HCT116 (cell line): ENCODE results near the gene SPTBN4. TPM values are rescaled to one million over a fixed set of nuclear protein-coding genes. Genes with fewer than 3 reads are reported as not detected.

Experiments
- ATAC-seq: fragments of 200-7000 bp; cut with Tn5 transposase; 2 replicates; pipeline ENCODE4 v1.9.1; 2020; ENCODE audit warnings: mild to moderate bottlenecking, moderate library complexity
- BruUV-seq: library from RNA; stranded (reverse); fragments of 400-500 nt; replicated peaks from 2 replicates; lab custom pipeline; 2021; lab: Mats Ljungman, UMichigan
- CTCF ChIA-PET: fragments of 300-600 bp; sonication (Branson Sonifier 250); formaldehyde crosslinking; loops from one replicate; lab custom pipeline; 2021; ENCODE audit warnings: antibody characterized with exemption; lab: Charles Lee
- POLR2A ChIA-PET: fragments of 300-600, 350-600 bp; sonication (Branson Sonifier 250); formaldehyde crosslinking; loops from one replicate; lab custom pipeline; 2021; ENCODE audit warnings: antibody characterized with exemption; lab: Charles Lee
- RAD21 ChIA-PET, 2 experiments: fragments of 300-600 bp; sonication (Branson Sonifier 250); formaldehyde crosslinking; loops; one replicate each; lab custom pipeline; 2023; ENCODE audit warnings: low total read pairs in 2 of 2; ENCODE audit not compliant: uncharacterized antibody in 2 of 2, unreplicated experiment in 2 of 2, low non-redundant PET in 1 of 2; lab: Charles Lee
- DNase-seq: peaks from one replicate; pipeline ENCODE4 v3.0.0-alpha.2; 2010; ENCODE audit warnings: low read depth, low spot score
- H2AFZ ChIP-seq: fragments of 200-600 bp; shearing (Covaris generic), sonication (generic); 2 replicates; pipeline ENCODE4 v1.6.1; 2017; ENCODE audit warnings: low read depth, mixed run types, mixed read lengths, antibody characterized with exemption, low read length; ENCODE audit not compliant: poor library complexity, severe bottlenecking
- H3K27ac ChIP-seq: 2 replicates; pipeline ENCODE4 v1.5.1; 2012; ENCODE audit warnings: low read depth, low read length
- H3K27me3 ChIP-seq: fragments of 200-600 bp; sonication (generic); 2 replicates; pipeline ENCODE4 v1.6.1; 2016; ENCODE audit warnings: mixed run types, low read length, mixed read lengths; ENCODE audit not compliant: insufficient read depth
- H3K36me3 ChIP-seq, 2 experiments: fragments of 200-500 bp in 1 of 2; fragments of 200-600 bp in 1 of 2; sonication (Bioruptor generic) in 1 of 2; sonication (generic) in 1 of 2; 2 replicates each; pipeline versions ENCODE4 v1.5.1 to v1.6.1; 2014 to 2016; ENCODE audit warnings: low read length in 2 of 2, inconsistent platforms in 1 of 2, mixed read lengths in 1 of 2, mixed run types in 1 of 2; ENCODE audit not compliant: insufficient read depth in 2 of 2, control insufficient read depth in 1 of 2
- H3K4me1 ChIP-seq, 2 experiments: fragments of 200-600 bp in 1 of 2; sonication (generic) in 1 of 2; 2 replicates each; pipeline versions ENCODE4 v1.5.1 to v1.6.1; 2012 to 2017; ENCODE audit warnings: low read length in 2 of 2, inconsistent platforms in 1 of 2, mild to moderate bottlenecking in 1 of 2, mixed read lengths in 1 of 2, mixed run types in 1 of 2, moderate library complexity in 1 of 2; ENCODE audit not compliant: insufficient read depth in 2 of 2, control insufficient read depth in 1 of 2
- H3K4me2 ChIP-seq: fragments of 200-600 bp; sonication (generic); 2 replicates; pipeline ENCODE4 v1.6.1; 2017; ENCODE audit warnings: mixed run types, low read length, mixed read lengths
- H3K4me3 ChIP-seq, 2 experiments: fragments of 200-600 bp in 1 of 2; sonication (generic) in 1 of 2; replicated peaks in 1 of 2; 2 replicates each; pipeline ENCODE4 v1.5.1; 2011 to 2016; ENCODE audit warnings: low read length in 2 of 2, control low read depth in 1 of 2, low read depth in 1 of 2, mild to moderate bottlenecking in 1 of 2, mixed read lengths in 1 of 2, mixed run types in 1 of 2
- H3K79me2 ChIP-seq: fragments of 200-600 bp; sonication (generic); 2 replicates; pipeline ENCODE4 v1.6.1; 2017; ENCODE audit warnings: mild to moderate bottlenecking, mixed run types, low read length, moderate library complexity, mixed read lengths; ENCODE audit not compliant: insufficient read depth
- H3K9ac ChIP-seq: fragments of 200-600 bp; sonication (generic); 2 replicates; pipeline ENCODE4 v1.6.1; 2016; ENCODE audit warnings: low read length, mixed read lengths
- H3K9me2 ChIP-seq: fragments of 200-600 bp; sonication (generic), shearing (Covaris generic); 2 replicates; pipeline ENCODE4 v1.6.1; 2017; ENCODE audit warnings: mixed run types, mild to moderate bottlenecking, moderate library complexity; ENCODE audit not compliant: insufficient read depth
- H3K9me3 ChIP-seq, 2 experiments: fragments of 200-500 bp in 1 of 2; fragments of 200-600 bp in 1 of 2; sonication (Bioruptor generic) in 1 of 2; sonication (generic) in 1 of 2; 2 replicates each; pipeline ENCODE4 v1.6.1; 2014 to 2017; ENCODE audit warnings: low read length in 2 of 2, mixed read lengths in 2 of 2, inconsistent platforms in 1 of 2, low read depth in 1 of 2, mild to moderate bottlenecking in 1 of 2, mixed run types in 1 of 2, moderate library complexity in 1 of 2; ENCODE audit not compliant: control insufficient read depth in 1 of 2, insufficient read depth in 1 of 2
- H4K20me1 ChIP-seq: fragments of 200-600 bp; sonication (generic), shearing (Covaris generic); 2 replicates; pipeline ENCODE4 v1.6.1; 2017; ENCODE audit warnings: mixed run types, mild to moderate bottlenecking, moderate library complexity; ENCODE audit not compliant: insufficient read depth
- EGR1 ChIP-seq: IDR thresholded peaks from 2 replicates; pipeline ENCODE4 v1.6.1; 2012; ENCODE audit warnings: low read depth
- MAX ChIP-seq: IDR thresholded peaks from 2 replicates; pipeline ENCODE4 v1.6.1; 2012
- SP1 ChIP-seq: IDR thresholded peaks from 2 replicates; pipeline ENCODE4 v1.6.1; 2012; ENCODE audit warnings: low read depth
- SRF ChIP-seq: IDR thresholded peaks from 2 replicates; pipeline ENCODE4 v1.6.1; 2012; ENCODE audit warnings: low read depth
- ZBTB33 ChIP-seq: IDR thresholded peaks from 2 replicates; pipeline ENCODE4 v1.6.1; 2011; ENCODE audit warnings: mild to moderate bottlenecking, low read length, moderate library complexity; ENCODE audit not compliant: insufficient replicate concordance; ENCODE audit errors: extremely low read depth
- ZNF274 ChIP-seq: fragments of 200-500 bp; sonication (Bioruptor generic); IDR thresholded peaks from 2 replicates; pipeline ENCODE4 v1.6.1; 2014; ENCODE audit warnings: mild to moderate bottlenecking, low read depth, low read length, inconsistent platforms
- intact Hi-C: fragments of 100-400 bp; cut with micrococcal nuclease; formaldehyde crosslinking; loops from 2 replicates; pipeline ENCODE4 v1.10.0; 2022
- total RNA-seq: library from RNA; stranded (reverse); gene quantifications from one replicate; pipeline ENCODE4 v1.2.1, GENCODE V29; 2021; ENCODE audit not compliant: unreplicated experiment

The SPTBN4 gene
- total RNA-seq, 1 experiment from 2014 or later = 4.6 TPM

DNA sequence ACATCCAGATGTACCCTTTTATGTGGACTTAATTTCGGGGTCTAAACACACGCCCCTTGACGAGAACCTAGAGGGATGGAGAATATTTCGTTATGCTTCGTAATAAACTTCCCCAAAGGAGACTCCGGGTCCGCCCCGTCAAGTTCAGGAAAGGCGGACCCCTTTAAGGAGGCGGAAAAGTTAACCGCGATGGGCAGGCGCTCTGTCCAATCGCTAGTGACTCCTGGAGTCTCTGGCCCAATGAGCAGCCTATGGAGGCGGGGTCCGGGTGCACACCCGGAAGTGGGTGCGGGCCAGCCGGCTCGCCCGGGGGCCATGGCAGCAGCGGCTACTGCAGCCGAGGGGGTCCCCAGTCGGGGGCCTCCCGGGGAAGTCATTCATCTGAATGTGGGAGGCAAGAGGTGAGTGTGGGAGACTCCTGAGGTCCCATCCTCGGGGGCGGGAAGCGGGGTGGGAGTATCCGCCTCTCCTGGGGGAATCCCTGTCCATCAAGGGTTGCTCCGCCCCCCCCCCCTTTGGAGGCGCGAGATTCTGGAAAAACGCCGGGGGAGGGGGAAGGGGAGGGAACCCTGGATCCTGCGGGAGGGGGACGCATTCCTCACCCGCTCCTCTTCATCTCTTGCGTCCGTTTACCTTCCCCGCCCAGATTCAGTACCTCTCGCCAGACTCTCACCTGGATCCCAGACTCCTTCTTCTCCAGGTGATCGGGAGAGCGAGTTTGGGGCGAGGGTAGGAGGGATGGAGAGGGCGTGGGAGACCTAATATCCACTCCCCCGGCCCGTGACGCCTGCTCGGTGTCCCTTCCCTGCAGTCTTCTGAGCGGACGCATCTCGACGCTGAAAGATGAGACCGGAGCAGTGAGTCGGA lies 110.0 kb downstream of the SPTBN4 start, which contains the start of gene SHKBP1:
SHKBP1 (plus strand) TSS at position 289 of the 867 bp plus-strand sequence; CDS start at position 316, 27 bp downstream.
- RAD21 ChIA-PET = no interaction called here
- BruUV-seq = no TSS peak
- intact Hi-C loops = no loop called here
- Histone ChIP-seq H3K27ac (peak within 1 kb of the TSS; percentile 67), H2AFZ (peak within 1 kb of the TSS; percentile 83), H4K20me1 (no peaks in the 10 kb centered on the region), H3K4me1 (peaks cover 10 to 22% of the 10 kb centered on the region in 2 experiments), H3K79me2 (peaks cover 14% of the 10 kb centered on the region; the same call in 1 of the 2 replicates), H3K4me3 (peak within 1 kb of the TSS; percentile 79 to 95), H3K9me3 (no peaks in the 10 kb centered on the region), H3K27me3 (no peaks in the 10 kb centered on the region), H3K36me3 (peaks cover 8 to 13% of the 10 kb centered on the region in 2 experiments; a peak in 3 of 4 replicates), H3K9ac (peak within 1 kb of the TSS; percentile 85), H3K9me2 (no peaks in the 10 kb centered on the region), H3K4me2 (peak within 1 kb of the TSS; percentile 100)
- TF ChIP-seq ZBTB33 = peak; percentile 27
- TF ChIP-seq ZNF274 = no peak
- peak; percentile 38; the same call in 1 of the 2 replicates for TF ChIP-seq EGR1
- peak; percentile 31; the same call in 1 of the 2 replicates for TF ChIP-seq MAX
- no peak for TF ChIP-seq SRF
- peak; percentile 99 for TF ChIP-seq SP1
- CTCF ChIA-PET = no interaction called here
- ATAC-seq (peak; percentile 96), DNase-seq (peak; percentile 93)
- POLR2A ChIA-PET = no interaction called here
